ENCODE measurements around the gene CPA5.

CPA5 gene

DNA sequence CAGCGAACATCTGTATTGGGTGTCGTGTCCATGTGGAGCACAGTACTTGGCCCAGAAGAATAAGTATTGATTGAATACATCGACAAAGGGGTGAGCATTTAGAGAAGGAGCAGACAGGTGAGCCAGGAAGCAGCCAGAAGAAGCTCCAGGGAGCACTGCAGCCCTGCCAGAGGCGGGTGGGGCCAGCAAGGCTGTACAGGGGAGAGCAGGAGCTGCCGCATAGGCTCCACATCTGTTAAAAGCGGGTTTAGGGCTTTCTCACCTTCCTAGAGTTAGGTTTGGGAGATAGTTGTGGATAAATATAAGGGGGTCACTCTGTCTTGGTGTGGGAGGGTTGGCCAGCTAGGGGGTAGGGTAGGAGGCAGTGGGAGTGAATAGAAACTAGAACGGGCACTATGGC, 34.4 kb downstream of the CPA5 start:
- DNase-seq (ENCODE audit: low spot score) = no peak

GRCh38 chr7:130379532-130379920, 34.9 kb downstream of the CPA5 start:
- DNase-seq (ENCODE audit: low spot score) = no peak

- no peak for DNase-seq (ENCODE audit: low spot score)
Observed at GRCh38 chr7:130379921-130380860, 35.6 kb downstream of the CPA5 start, which contains the start of gene CPA1. CPA1 (plus strand) TSS chr7:130380494; CDS start chr7:130380521, 27 bp downstream.

DNA sequence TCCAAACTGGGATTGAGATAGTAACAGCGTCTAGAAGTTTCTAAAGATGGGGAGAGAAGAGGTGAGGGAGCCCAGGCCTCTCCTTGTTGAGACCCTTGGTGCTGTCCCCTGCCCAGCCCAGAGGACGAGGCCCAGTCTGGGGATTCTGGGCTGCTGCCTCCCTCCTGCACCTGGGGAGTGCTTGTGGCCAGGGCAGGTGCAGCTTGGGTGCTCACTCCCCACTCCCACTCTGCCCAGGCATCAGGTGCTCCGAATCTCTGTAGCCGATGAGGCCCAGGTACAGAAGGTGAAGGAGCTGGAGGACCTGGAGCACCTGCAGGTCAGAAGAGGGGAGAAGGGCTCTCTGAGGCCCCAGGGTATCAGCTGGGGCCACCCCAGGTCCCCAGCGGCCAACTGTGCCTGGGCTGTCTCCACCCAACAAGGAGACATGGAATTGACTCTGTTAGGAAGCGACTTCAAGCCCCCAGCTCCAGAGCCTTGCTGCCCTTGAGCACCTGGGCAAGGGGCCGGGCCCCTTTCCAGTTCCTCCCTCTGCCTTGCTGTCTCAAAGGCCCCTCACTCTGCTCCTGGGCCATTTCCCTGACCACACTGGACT, 36.3 kb downstream of the CPA5 start:
- DNase-seq (ENCODE audit: low spot score) = no peak

DNA sequence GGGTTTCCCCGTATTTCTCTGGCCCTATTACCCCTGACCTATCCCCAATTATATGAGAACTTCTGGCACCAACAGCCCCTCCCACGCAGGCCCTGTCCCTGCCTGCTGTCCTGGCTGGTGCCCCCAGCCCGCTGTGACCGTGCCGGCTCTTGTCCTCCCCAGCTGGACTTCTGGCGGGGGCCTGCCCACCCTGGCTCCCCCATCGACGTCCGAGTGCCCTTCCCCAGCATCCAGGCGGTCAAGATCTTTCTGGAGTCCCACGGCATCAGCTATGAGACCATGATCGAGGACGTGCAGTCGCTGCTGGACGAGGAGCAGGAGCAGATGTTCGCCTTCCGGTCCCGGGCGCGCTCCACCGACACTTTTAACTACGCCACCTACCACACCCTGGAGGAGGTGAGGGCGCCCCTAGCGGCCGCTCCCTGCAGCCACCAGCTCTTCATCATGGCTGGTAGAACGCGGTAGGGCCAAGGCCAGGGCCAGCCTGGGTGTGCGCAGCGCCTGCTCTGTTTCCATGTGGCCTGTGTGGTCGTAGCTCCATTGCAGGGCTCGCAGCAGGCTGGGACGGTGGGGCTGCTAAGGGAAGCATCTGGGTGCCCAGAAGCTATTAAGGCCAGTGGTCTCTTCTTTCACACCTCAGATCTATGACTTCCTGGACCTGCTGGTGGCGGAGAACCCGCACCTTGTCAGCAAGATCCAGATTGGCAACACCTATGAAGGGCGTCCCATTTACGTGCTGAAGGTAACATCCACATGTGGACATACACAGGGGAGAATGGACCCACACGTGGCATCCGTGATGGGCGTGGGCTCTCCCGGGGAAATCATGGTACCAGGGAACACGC, 37.1 kb downstream of the CPA5 start:
- no peak for DNase-seq (ENCODE audit: low spot score)

GRCh38 chr7:130383187-130383980, 38.8 kb downstream of the CPA5 start:
- DNase-seq (ENCODE audit: low spot score) = no peak

DNA sequence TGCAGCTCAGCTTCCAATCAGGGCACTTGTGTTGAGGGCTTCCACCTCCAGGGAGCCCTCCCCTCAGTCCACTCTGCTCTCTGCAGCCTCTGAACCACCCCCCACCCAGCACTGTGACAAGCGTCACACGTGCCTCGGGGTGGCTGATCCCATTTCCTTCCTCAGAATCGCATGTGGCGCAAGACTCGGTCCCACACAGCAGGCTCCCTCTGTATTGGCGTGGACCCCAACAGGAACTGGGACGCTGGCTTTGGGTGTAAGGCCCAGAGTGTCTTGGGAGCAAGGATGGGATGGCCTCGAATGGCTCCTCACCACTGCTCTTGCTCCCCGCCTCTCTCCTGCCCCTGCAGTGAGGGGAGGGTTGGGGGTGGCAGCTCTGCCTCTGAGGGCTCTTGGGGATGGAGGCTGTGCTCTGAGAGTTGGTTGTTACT, 39.8 kb downstream of the CPA5 start:
- DNase-seq (ENCODE audit: low spot score) = no peak

DNA sequence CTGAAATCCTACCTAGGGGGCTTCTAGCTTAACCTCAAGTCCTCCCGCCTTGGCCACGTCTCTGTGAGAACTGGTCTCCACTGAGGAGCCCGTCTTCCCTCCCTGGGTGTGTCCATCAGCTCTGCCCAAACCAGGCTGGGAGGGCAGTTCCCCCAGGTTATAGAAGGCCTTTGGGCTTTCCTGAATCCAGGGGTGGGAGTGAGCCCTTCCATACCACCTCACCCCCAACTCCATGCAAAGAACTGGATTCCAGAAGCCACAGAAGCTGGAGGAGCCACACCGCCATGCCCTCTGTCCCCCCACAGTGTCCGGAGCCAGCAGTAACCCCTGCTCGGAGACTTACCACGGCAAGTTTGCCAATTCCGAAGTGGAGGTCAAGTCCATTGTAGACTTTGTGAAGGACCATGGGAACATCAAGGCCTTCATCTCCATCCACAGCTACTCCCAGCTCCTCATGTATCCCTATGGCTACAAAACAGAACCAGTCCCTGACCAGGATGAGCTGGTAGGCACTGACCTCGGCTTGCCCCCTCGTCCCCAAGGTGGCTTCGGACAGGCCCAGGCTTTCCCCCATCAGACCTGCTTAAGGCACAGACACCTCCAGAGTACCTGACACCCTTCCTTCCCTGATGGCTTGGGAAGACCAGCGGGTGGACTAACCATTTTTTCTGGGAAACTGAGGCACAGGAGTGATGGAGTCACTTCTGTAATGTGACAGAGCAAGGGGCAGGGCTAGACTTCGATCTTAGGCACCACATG, 40.4 kb downstream of the CPA5 start:
- DNase-seq (ENCODE audit: low spot score) = no peak

- no peak for DNase-seq (ENCODE audit: low spot score)
Observed at GRCh38 chr7:130385600-130386066, 41.0 kb downstream of the CPA5 start.

GRCh38 chr7:130386876-130387275, 42.3 kb downstream of the CPA5 start:
- DNase-seq (ENCODE audit: low spot score) = no peak

GRCh38 chr7:130387306-130387627, 42.7 kb downstream of the CPA5 start:
- no peak for DNase-seq (ENCODE audit: low spot score)

GRCh38 chr7:130387628-130388403, 43.2 kb downstream of the CPA5 start:
- DNase-seq (ENCODE audit: low spot score) = no peak

DNA sequence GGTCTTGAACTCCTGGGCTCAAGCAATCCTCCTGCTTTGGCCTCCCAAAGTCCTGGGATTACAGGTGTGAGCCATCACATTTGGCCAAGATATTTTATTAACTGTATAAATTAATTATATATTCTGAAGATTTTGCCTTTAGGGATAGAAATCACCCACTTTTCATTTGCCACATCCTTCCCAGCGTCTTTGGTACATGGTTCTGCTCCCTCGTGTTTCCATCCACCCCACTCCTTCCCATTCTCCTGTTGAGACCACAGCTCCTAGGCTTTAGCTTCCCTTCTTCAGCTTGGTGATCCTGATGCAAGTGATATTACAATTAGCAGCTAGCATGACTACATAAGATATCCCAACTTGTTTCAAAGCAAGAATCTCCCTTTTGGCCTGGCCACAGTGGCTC, 44.1 kb downstream of the CPA5 start:
- no peak for DNase-seq (ENCODE audit: low spot score)

DNA sequence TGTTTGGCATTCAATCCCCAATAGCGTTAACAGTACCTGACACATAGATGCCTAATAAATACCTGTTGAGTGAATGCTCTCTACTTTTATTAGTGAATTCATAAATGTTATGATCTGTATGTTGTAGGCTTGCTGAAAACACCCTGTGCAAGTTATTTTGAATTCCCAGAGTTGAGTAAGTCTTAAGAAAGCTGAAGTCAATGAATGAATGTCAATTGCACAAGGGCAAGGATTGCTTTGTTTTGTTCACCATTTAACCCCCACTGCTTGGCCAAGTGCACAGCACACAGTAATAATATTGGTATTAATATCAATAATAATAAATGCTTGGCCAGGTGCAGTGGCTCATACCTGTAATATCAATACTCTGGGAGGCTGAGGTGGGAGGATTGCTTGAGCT, 45.9 kb downstream of the CPA5 start:
- DNase-seq (ENCODE audit: low spot score) = no peak

DNA sequence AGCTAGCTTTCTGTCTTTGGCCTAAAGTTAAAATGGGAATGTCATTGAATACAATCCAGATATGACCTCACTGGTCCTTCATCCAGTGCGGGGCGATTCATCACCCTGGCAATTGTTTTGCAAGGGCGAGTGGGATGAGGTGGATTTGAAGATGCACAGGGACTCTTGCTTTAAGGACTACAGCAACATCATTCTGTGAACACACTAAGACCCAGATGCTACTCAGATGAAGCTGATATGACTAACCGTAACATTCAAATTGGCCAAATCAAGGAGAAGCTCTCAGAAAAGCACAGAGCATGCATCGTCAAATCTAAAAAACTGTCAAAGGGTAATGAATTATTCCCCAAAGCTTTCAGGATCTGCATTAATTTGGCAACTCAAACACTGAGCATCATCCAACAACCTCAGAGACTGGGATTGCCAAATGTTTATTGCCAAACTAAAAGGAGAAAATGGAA, 48.5 kb downstream of the CPA5 start:
- DNase-seq (ENCODE audit: low spot score) = peak; percentile 67

DNA sequence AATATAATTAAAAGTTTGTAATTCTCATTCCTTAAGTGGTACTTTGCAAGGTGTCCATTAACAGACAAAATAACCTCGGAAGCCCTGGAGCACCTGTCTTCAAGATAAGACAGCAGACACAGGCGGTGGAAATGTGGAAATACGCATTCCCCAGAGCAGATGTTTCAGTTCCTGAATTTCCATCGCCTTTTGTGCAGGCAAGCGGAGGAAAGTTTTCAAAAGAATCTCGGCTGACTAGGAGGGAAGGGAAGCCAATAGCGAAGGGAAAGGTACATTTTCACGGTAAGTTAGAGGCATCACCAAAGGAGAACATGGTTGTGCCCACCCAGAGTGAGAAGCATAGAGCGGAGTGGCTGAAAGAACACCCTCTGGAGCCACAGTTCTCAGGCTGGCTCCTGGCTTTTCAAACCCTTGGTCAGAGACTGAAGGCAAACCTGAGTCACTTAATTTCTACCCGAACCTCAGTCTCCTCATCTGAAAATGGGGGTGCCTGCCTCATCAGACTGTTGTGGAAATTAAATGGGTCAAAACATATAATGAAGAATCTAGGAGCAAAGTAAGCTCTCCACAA, 49.3 kb downstream of the CPA5 start:
- no peak for DNase-seq (ENCODE audit: low spot score)

DNA sequence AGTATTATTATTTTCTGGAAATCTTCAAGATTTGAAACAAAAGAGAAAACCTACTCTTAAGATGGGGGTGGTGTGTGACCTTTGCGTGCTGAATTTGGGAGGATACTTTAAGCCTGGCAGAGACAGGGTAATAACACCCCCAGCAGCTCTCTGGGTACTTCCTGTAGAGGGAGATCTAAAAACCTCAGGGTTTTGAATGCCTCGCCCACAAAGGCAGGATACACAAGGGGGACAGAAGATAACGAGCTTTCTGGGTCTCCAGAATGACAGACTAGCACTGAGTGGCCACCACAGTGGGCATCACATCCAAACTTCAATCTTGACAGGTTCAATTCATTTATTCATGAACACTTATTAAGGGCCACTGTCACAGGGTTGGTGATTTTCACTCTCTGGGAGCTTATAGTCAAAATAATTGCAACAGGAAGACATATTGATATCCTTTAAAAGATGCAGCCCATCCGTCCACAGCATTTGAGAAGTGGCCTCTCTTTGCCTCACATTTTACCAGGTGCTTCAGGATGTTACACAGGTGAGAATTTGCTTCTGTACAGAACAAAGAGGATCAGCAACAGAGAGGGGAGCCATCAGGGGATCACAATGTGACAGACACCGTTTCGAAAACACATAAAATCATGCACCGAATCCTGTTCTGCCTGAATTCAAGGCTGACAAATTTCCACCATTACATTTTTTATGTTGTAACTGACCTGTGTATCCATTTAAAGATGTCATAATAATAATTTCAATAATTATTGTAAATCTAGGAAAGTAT, 50.0 kb downstream of the CPA5 start:
- DNase-seq (ENCODE audit: low spot score) = no peak

DNA sequence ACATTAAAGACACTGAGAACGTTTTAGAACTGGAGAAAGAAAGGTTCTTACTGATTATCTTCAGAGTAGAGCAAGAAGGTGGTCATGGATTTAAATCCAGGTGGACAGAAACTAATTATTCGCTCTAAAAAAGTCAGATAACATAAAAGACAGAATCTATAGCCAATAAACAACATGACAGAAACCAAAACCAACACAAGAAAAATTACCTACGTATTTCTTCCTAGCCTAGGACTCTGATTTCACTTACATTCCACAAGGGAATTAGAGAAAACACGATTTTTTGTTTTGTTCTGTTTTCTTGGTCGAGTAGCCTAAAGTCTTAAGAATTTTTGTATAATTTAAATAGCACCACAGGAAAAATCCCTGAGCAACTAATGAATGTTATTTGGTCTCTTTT, 50.8 kb downstream of the CPA5 start:
- no peak for DNase-seq (ENCODE audit: low spot score)

GRCh38 chr7:130396109-130396508, 51.5 kb downstream of the CPA5 start:
- DNase-seq (ENCODE audit: low spot score) = no peak

Measured in AG08395 (cell line).